HG03025 (cell line): ENCODE data around the gene INPP5A.
"Not testable (repeated sequence)": the region's sequence is repeated elsewhere in the genome, so short reads cannot be mapped to it uniquely, and the experiment has no call there.

Source experiments
- ATAC-seq: cut with Tn5 transposase; IDR thresholded peaks from one replicate; pipeline ENCODE4 v1.9.1; 2021; ENCODE audit warnings: mild to moderate bottlenecking, moderate library complexity; ENCODE audit not compliant: unreplicated experiment, low FRiP score

The INPP5A gene

DNA sequence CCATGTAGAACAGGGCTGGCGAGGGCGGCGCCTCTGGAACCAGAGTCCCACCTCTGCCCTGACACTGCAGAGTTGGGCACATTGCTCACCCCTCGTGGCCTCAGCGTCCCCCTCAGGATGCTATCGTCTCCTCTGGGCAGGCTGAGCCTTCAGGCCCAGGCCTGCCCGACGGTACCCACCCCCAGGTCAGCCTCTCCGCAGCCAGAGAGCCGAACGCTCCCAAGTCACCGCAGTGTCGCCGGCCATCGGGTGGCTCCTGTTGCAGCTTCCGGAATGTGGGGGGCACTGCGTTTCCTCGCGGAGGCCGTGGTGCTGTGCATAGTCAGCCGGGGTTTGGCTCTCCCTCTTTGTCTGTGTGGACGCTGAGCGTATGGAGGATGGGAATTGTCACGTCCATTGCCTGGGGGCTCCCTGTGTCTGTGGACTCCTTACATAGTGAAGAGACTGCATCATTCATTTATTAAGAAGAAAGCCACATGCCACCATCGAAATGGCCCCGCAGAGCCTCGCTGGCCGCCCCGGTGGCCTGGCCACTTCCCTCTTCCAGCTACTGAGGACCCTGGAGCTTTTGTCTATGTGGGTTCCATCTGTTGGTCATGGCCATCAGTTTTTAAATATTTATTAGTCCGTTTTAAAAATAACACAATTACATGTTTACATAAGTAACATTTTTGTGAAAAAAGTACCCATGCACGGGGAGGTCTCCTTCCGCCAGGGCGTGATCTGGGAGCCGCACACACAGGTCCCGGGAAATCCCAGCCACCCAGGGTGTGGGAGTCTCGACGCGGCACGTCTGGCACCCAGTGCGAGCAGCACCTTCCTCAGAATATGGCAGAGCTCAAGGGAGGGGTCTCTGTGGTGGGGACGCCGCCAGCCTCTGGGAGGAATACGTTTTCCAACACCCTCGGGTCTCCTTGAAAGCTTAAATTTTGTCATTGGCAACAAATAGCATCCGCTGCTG lies 232.8 kb downstream of the INPP5A start:
- ATAC-seq = no peak

DNA sequence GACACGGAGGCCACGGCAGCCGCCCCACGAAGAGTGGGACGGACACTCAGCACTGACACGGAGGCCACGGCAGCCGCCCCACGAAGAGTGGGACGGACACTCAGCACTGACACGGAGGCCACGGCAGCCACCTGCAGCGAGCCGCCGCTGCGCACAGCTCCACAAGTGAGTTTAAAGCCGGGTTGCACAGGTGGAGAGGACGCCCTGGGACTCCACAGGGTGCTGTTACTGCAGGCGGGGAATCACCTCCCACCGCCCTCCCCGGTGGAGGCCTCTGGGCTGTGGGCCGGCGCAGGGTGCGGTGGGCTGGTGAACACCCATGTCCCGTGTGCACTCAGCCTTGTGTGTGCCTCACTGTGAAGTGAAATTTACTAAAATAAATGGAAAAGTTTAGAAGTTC lies 235.2 kb downstream of the INPP5A start:
- not testable (repeated sequence) for ATAC-seq

DNA sequence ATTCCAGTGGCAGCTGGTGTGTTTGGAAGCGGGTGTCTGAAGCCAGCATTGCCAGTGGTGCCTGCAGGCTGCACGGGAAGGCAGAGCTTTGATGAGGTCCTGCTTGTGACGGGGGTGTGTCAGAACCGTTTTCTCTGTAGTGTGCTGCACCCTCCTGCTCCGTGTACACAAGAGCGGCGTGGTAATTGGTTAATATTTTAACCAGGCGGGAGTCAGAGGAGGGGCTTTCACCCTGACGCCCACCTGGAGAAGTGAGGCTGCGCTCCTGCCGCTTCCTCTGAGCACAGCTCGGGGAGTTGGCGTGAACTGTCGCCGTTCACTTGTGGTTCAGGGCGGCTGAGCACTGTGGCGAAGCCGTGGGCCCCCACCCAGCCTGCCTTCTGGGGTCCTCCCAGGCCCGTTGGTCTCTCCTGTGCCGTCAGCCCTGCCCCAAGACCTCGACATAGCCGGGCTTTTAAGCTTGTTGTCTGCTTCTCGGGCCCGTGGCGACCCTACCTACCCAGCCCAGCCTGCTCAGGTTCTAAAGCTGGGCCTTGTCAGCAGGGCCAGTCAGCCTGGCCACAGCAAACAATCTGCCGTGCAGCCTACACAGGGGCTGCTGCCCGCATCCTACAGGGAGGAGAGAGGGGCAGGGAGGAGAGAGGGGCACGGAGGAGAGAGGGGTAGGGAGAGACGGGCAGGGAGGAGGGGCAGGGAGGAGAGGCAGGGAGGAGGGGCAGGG lies 236.8 kb downstream of the INPP5A start:
- ATAC-seq = no peak

DNA sequence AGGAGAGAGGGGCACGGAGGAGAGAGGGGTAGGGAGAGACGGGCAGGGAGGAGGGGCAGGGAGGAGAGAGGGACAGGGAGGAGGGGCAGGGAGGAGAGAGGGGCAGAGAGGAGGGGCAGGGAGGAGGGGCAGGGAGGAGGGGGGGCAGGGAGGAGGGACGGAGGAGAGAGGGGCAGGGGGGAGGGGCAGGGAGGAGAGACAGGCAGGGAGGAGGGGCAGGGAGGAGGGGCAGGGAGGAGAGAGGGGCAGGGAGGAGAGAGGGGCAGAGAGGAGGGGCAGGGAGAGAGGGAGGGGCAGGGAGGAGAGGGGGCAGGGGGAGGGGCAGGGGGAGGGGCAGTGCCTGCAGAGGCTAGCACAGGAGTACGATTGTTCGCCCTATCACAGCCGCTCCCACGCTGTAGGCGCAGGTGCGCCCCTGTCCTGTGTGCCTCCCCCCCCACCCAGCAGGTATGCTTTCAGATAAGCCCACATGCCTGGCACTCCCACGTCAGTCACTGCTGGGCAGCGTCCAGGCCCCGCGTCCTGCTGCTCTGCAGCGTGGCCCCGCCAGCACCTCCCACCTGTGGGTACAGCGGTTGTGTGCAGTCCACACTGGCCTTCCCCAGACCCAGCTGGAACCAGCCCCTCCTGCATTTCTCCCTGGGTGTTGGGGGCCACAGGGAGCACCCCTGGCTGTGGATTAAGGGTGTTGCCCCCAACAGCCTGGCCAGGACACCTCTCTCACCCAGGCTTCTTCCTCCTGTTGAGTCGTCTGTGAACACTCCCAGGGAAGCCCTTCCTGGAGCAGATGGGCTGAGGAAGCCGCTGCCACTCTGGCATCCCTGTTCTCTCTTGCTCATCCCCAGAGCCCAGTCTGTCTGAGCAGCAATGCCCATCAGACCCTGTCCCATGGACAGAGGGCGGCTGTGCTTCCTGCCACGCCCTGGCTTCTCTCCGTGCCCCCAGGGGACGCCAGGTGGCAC lies 237.6 kb downstream of the INPP5A start:
- ATAC-seq = no peak

DNA sequence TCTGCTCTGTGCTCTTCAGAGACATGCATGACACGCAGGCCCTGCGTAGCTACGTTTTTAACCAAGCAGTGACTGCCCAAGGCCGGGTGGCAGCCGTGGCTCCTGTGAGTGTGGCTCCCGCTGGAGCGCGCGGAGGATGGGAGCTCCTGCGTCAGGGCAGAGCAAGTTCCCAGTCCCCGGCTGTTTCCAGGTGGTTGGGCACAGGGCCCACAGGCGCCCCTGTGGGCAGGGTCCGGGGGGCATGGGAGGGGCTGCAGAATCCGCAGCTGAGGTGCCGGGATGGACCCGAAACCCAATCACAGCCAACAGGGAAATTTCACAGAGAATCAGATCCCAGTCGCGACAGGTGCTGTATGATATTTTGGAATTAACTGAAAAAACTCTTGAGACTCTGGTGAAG lies 238.6 kb downstream of the INPP5A start:
- ATAC-seq = no peak

DNA sequence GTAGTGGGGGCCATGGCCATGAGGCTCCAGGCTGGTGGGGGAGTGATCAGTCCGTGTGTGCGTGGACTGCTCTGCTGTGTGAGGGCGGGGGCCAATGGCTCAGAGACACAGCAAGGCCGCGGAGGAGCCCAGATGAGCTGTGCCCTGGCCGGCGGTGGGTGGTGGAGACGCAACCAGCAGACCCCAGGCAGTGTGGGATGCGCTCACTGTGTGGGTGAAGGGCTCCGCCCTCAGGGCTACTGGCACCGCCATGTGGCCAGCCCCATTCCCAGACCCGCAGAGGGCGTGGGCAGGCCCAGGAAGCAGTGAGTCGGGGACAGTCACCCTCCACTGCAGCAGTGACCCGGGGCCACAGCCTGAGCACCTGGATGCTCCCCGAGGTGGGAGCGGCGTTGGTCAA lies 239.2 kb downstream of the INPP5A start:
- ATAC-seq = no peak

DNA sequence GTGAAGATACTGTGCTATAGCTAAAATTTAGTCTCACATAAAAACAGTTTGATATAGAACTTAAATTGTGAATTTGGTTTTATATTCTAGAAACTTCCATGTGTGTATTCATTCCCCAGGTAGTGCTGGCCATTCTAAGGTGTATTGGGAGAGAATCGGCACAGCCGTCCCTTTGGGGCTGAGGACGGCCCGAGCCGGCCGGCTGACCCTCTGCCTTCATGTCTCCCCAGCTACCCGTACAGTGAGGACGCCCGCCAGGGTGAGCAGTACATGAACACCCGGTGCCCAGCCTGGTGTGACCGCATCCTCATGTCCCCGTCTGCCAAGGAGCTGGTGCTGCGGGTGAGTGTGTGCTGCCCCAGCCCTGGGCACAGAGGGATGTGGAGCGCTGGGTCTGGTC lies 239.9 kb downstream of the INPP5A start:
- no peak for ATAC-seq

DNA sequence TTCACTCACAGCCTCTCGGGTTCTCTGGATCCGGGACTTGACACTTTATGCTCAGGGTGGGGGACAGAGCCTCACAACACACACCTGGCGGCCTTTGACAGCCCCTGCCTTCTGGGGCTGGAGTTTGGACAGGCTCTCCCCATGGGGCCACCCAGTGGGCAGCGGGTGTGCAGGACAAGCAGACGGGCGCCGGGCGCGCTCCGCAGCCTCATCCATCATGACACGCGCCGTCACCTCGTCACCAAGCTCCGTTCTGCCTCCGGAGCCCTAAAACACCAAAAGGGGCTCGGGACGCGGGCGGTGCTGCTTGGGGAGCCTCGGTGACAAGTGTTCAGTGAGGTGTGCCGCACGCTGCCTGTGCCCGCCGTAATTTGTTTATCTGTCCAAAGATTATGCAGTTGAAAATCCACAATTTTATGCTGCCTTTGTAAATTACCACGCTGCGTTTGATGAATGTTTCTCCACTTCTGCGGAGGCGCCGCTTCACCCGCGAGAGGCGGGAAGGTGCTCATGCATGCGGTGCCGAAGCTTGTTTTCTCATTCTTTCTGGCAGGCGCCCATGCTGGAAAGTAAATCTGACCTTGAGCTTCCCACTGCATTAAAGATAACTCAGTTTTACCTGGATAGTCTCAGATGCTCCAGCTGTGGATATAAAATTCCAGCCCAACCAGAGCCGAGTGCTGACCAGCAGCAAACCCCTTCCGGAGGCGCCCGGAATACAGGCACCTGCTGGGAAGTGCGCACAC lies 242.1 kb downstream of the INPP5A start:
- ATAC-seq = no peak

DNA sequence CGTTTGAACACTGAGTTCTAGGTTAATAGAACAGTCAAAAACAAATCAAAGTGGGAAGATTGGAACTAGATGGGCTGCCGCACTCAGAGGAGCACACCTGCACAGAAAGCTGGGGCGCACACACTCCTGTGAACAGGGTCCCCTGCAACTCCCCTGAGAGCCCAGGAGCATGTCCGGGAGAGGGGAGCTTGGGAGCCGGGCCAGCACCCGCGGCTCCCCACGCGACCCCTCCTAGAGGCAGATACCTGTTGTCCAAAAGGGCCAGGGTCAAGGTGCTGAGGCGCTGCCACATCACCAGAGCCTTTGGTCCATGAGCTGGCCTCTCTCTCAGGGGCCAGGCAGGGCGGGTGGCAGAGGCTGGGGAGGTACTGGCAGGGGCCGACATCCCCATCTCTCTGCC lies 242.8 kb downstream of the INPP5A start:
- ATAC-seq = no peak

DNA sequence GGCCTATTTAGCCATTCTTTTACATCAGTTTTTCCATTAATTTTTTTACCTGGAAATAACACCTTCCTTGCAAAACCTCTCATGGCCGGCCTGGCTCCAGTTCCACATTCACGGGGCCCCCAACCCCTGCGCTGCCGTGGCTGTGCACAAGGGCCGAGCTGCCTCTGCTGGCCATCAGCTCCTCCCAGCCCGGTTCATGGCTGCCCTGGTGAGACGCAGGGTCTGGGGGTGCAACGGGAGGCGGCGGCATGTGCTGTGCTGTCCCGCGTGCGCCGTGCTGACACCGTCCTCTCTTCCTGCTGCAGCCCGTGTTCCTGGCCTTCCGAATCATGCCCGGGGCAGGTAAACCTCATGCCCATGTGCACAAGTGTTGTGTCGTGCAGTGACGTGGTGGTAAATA lies 244.0 kb downstream of the INPP5A start:
- ATAC-seq = no peak

DNA sequence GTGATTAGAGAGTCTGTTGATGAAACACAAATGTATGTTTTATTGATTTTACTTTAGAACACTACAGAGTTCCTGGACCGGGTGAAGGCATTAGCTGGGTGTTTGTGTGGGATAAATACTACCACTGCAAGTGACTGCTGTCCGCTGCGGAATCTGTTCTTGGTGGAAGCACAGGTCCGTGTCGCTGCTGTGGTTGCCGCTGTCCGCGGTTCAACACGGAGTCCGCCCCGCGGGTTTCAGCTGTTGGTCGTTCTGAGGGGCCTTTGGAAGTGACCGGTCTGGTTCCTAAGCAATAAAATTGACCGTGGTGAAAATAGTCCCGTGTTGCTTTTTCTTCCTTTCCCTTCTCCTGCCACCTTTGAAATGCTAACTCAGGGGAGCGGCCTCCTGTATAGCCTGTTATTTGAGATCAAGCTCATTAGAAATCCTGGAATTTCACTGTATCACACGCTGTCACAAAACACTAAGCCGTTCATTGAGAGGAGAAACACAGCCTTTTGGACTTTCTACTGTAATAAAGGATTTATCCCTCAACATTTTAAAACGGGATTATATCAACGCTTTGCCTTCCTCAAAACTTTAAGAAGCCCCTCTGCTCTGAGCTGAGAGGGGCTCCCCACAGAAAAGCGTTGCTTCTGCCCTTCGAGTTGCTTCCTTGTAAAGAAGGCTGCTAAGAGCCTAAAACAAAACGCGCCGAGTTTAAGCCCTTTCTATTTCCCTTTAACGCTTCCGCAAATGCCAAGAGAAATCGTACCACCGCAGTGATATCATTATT lies 245.8 kb downstream of the INPP5A start:
- no peak for ATAC-seq

DNA sequence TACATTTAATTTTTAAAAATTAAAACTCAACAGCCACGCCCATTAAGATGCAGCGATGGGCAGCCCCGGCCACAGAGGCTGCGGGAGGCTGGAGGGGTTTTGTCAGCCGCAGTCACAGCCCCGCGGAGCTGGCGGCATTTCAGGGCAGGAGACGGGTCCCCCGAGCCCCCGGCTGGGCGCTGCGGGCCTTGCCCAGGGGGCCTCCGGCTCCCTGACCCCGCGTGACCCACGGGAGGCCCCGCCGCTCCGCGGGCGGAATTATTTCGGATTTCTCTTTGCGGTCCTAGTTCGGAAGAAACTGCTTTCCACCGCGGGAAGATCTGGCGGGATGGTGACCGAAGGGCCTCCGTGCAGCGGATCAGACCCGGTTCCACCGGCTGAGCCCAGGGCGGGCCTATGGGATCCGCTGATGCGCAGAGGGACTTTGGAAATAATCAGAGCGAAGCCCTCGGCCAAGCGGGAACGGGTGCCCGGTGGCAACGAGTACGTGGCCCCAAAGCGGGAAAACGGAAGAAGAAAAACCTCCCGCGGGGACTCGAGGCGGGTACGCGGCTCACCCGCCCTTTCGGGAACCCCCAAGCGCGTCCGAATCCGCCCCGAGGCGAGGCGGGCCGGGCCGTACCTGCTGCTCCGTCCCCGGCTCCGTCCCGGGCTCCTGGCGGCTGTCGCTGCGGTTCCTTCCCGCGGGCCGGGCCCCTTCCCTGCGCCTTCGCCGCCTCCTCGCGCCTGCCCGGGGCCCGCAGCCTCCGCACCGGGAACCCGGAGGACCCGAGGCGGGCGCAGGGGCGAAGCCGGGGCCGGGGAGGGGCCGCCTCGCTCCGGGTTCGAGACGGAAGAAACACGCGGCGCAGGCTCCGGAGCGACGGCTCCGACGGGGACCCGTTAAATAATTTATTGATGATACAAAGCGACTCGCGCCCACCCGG lies 246.6 kb downstream of the INPP5A start:
- no peak for ATAC-seq

DNA sequence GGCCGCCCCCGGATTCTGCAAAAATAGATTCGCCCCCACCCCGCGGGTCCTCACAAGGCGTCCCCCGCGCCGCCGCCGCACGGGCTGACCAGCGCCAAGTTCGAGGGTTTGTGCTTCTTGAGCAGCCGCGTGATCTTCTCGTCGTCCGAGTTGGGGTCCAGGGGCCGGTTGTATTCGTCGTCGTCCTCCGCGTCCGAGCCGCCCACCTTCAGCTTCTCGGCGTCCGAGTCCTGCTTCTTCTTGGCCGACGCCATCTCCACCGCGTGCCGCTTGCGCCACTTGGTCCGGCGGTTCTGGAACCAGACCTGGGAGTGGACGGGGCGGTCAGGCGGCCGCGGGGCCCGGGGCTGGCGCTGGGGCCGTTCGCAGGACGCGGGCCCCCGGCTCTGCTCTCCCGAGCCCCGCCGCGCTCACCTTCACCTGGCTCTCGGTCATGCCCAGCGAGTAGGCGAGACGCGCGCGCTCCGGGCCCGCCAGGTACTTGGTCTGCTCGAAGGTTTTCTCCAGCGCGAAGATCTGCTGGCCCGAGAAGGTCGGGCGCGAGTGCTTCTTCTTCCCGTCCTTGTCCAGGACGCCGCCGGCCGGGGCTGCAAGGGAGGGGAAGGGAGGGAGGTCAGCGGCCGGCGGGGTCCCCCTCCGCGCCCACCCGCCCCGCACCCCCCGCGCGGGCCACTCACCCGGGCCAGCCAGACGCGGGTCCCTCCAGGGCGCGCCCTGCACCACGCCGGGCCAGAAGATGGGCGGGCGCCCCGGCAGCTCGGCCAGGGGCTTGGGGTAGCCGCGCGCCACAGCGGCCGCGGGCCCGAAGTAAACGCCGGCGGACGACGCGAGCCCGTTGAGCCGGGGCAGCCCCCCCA lies 247.5 kb downstream of the INPP5A start:
- no peak for ATAC-seq

DNA sequence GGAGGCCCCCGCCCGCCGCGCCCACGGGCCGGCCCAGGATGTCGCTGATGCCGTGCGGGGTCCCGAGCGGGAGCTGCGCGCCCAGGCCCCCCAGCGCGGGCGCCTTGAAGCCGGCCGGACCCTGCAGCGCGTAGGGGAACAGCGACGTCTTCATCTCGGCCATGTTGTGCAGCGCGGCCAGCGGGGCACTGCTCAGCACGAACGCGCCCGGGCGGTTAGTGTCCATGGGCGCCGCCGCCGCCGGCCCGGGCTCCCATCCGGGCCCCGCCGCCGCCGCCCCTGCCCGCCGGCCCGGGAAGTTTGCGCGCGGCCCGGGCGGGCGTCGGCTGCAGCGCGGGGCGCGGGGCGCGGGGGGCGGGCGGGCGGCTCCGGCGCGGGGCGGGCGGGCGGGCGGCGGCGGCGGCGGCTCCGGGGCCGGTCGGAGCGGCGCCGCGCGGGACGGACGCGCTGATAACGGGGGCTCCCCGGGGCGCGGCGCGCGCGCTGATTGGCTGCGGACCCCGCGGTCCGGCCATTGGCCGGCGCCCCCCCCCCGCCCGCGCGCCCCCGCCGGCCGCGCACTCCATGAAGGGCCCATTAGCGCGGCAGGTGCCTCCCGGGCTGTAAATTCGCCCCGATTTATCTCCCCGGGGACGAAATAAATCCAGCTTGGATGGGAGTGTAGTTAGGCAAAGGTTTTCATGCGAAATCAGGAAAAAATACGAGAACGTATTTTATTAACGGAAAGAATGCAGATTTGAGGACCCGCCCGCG lies 248.3 kb downstream of the INPP5A start, which contains the start of gene NKX6-2:
Gene NKX6-2 (minus strand): TSS at position 425 of the 753 bp plus-strand sequence. CDS start 199 bp downstream, at position 226.
- no peak for ATAC-seq

DNA sequence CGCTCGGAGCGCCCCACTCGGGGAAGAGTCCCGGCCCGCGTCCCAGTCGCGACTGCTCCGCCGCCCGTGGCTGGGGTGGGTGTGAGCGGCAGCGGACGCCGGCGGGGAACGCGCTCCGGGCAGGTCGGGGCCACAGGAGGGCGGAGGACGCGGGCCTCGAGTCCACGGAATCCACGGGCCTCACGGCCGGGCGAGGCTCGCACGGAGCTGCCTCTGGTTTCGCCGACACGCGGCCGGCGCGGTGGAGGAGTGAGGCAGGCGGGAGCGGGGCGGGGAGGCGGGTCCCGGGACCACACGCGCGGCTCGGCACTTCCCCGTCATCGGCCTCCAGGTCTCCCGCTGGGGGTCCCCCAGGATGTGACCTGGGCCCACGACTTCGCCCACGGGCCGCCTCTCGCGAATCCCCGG lies 248.9 kb downstream of the INPP5A start:
- no peak for ATAC-seq

DNA sequence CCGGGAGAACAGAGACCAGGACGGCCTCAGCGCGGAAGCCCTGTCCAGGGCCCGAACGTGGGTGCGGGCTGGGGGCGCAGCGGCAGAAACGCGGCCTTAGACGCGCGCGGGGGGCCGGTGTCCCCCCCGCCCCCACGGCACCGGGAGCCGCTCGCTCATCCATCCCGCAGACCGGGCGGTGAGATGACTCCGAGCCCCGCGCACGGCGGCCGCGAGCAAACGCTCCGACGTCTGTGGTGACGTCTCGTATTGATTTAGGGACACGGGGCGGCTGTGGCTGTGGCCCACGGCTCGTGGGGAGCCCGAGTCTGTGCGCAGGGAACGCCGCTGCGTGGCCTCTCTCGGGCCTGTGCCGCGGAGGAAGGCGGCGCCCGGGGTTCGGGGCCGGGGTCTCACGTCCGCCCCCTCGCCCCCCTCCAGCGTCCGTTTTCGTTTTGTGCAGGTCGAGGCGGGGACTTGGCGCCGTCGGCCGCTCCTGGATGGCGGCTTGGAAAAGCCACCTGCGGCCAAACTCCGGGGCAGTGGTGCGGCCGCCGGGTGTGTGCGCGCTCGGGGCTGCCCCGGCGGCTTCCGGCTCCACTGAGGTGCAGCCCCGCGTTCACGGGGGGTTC lies 249.4 kb downstream of the INPP5A start:
- ATAC-seq = no peak
